ENCODE data around the gene ZNF385B.

ZNF385B gene

GRCh38 chr2:179550214-179550613 lies 311.2 kb downstream of the ZNF385B start:
- intact Hi-C loops (cut with DNase I), result no loop called here
- DNase-seq, result no peak

GRCh38 chr2:179546656-179547055 lies 314.8 kb downstream of the ZNF385B start:
- intact Hi-C loops (cut with DNase I), result no loop called here
- DNase-seq, result no peak

GRCh38 chr2:179545024-179545423 lies 316.4 kb downstream of the ZNF385B start:
- DNase-seq, result no peak
- intact Hi-C loops (cut with DNase I), result no loop called here

GRCh38 chr2:179543361-179543901 lies 318.0 kb downstream of the ZNF385B start:
- intact Hi-C loops (cut with DNase I), result no loop called here
- no peak for DNase-seq

- intact Hi-C loops (cut with DNase I), result no loop called here
- DNase-seq, result no peak
Measured at GRCh38 chr2:179541586-179541985, 319.8 kb downstream of the ZNF385B start.

- intact Hi-C loops (cut with DNase I), result no loop called here
Measured at GRCh38 chr2:179539124-179539511, 322.3 kb downstream of the ZNF385B start.

GRCh38 chr2:179538406-179539123 lies 322.8 kb downstream of the ZNF385B start:
- no peak for DNase-seq
- intact Hi-C loops (cut with DNase I), result no loop called here

More at GRCh38 chr2:179539124-179539511, 322.3 kb downstream of the ZNF385B start:
- DNase-seq, result no peak

GRCh38 chr2:179536185-179536584 lies 325.2 kb downstream of the ZNF385B start:
- intact Hi-C loops (cut with DNase I), result no loop called here
- no peak for DNase-seq

GRCh38 chr2:179533875-179534274 lies 327.5 kb downstream of the ZNF385B start:
- intact Hi-C loops (cut with DNase I), result no loop called here
- DNase-seq, result no peak

- intact Hi-C loops (cut with DNase I), result no loop called here
- DNase-seq, result no peak
Measured at GRCh38 chr2:179532863-179533278, 328.5 kb downstream of the ZNF385B start.

- intact Hi-C loops (cut with DNase I), result no loop called here
- no peak for DNase-seq
Measured at GRCh38 chr2:179528576-179529069, 332.8 kb downstream of the ZNF385B start.

GRCh38 chr2:179525340-179525739 lies 336.1 kb downstream of the ZNF385B start:
- intact Hi-C loops (cut with DNase I), result no loop called here
- no peak for DNase-seq

GRCh38 chr2:179524809-179525339 lies 336.5 kb downstream of the ZNF385B start:
- DNase-seq, result no peak
- intact Hi-C loops (cut with DNase I), result no loop called here

GRCh38 chr2:179521944-179522343 lies 339.5 kb downstream of the ZNF385B start:
- intact Hi-C loops (cut with DNase I), result no loop called here

GRCh38 chr2:179518830-179519229 lies 342.6 kb downstream of the ZNF385B start:
- intact Hi-C loops (cut with DNase I), result no loop called here

More at GRCh38 chr2:179521944-179522343, 339.5 kb downstream of the ZNF385B start:
- no peak for DNase-seq

GRCh38 chr2:179513181-179513580 lies 348.2 kb downstream of the ZNF385B start:
- intact Hi-C loops (cut with DNase I), result no loop called here
- DNase-seq, result no peak

More at GRCh38 chr2:179518830-179519229, 342.6 kb downstream of the ZNF385B start:
- DNase-seq, result no peak

- intact Hi-C loops (cut with DNase I), result no loop called here
- DNase-seq, result no peak
Measured at GRCh38 chr2:179512281-179513035, 349.0 kb downstream of the ZNF385B start.

- intact Hi-C loops (cut with DNase I), result no loop called here
- DNase-seq, result no peak
Measured at GRCh38 chr2:179511105-179511789, 350.2 kb downstream of the ZNF385B start.

GRCh38 chr2:179495315-179495714 lies 366.1 kb downstream of the ZNF385B start:
- intact Hi-C loops (cut with DNase I), result no loop called here
- no peak for DNase-seq
